ENCODE measurements around the gene LEKR1. TPM values are rescaled to one million over a fixed set of nuclear protein-coding genes. Genes with fewer than 3 reads are reported as not detected.

Gene LEKR1
- total and polyA plus RNA-seq, 2 of the 13 experiments (the other 11 are each of a cell fraction or from before 2014, with no cell fraction given) = 0.49 to 1.5 TPM

- no peaks in the 10 kb centered on the region for H3K27me3 ChIP-seq (ENCODE audit: control insufficient read depth in 1 of 2, insufficient read depth in 2 of 2, low read length in 2 of 2)
- in situ Hi-C loops (cut with HindIII; ENCODE audit: extremely low pct_ligation_motif_present, low pct_unique_long_range_greater_than_20kb) = no loop called here
- TF ChIP-seq EEA1 (CRISPR knock-in tag; IDR thresholded peaks at IDR 0.05; ENCODE audit: borderline replicate concordance) (no peak), HDAC1 (CRISPR knock-in tag; IDR thresholded peaks at IDR 0.05) (no peak), ZNF326 (CRISPR knock-in tag; IDR thresholded peaks at IDR 0.05; ENCODE audit: borderline replicate concordance) (no peak), POLR2AphosphoS2 (IDR thresholded peaks at IDR 0.05; ENCODE audit: low read depth, low read length) (no peak), HOXA5 (CRISPR knock-in tag; IDR thresholded peaks at IDR 0.05) (no peak), ZBTB43 (CRISPR knock-in tag; conservative IDR thresholded peaks at IDR 0.05) (no peak), CTCF (CRISPR knock-in tag; IDR thresholded peaks at IDR 0.05) (peak; percentile 44), ZNF574 (CRISPR knock-in tag; IDR thresholded peaks at IDR 0.05) (peak; percentile 56; the same call in 1 of the 2 replicates), NFRKB (IDR thresholded peaks at IDR 0.05) (no peak), SMAD1 (CRISPR knock-in tag; IDR thresholded peaks at IDR 0.05; ENCODE audit: borderline replicate concordance, low read depth) (no peak), ZNF432 (CRISPR knock-in tag; IDR thresholded peaks at IDR 0.05; ENCODE audit: borderline replicate concordance) (no peak), PAF1 (CRISPR knock-in tag; IDR thresholded peaks at IDR 0.05) (no peak), RFX1 (IDR thresholded peaks at IDR 0.05) (no peak), ZNF614 (CRISPR knock-in tag; IDR thresholded peaks at IDR 0.05; ENCODE audit: borderline replicate concordance) (no peak), RBFOX2 (IDR thresholded peaks at IDR 0.05; ENCODE audit: low read depth, low read length) (no peak), ZNF7 (CRISPR knock-in tag; IDR thresholded peaks at IDR 0.05) (no peak), HMGA1 (CRISPR knock-in tag; conservative IDR thresholded peaks at IDR 0.05) (no peak), MAZ (IDR thresholded peaks at IDR 0.05; ENCODE audit: borderline replicate concordance, low read depth, low read length) (no peak), MAZ (CRISPR knock-in tag; IDR thresholded peaks at IDR 0.05; ENCODE audit: low read depth) (no peak)
Measured at GRCh38 chr3:157077565-157077991, 251.4 kb downstream of the LEKR1 start.

More at GRCh38 chr3:157077565-157077991, 251.4 kb downstream of the LEKR1 start:
- ATAC-seq (peak; percentile 92), FAIRE-seq (peak; percentile 60), DNase-seq (ENCODE audit: low spot score) (peak; percentile 23)
- H3K4me3 ChIP-seq (replicated peaks in 1 of 3; ENCODE audit: insufficient read depth in 1 of 3, low read depth in 2 of 3, low read length in 3 of 3) = peak overlapping the region; percentile 28 to 47 (median 46); a peak in 5 of 6 replicates
- peak overlapping the region; percentile 87 for H2AFZ ChIP-seq (ENCODE audit: low read length)
- no TSS peak for BruUV-seq (replicated peaks)
- 0% methylated on average over 4 of the region's 4 CpGs for WGBS (ENCODE audit: low lambda C conversion rate)
- peak overlapping the region; percentile 25; the same call in 1 of the 2 replicates for H3K9ac ChIP-seq (ENCODE audit: insufficient read depth, low read depth, low read length)
- H3K4me2 ChIP-seq (ENCODE audit: low read depth, low read length) = peak overlapping the region; percentile 81
- ChIA-PET CTCF (ENCODE audit: low intra/inter-chr PET ratio, low total read pairs) (interaction anchor here (1.6 kb wide), 1 partner anchor 60 kb away, joined by 5 read pairs; no protein-coding TSS in a partner anchor), POLR2A (interaction anchor here (1.3 to 2.0 kb wide), 5 partner anchors 10 to 542 kb away, joined by 3 to 20 read pairs (median 6); no protein-coding TSS in a partner anchor)
- intact Hi-C loops (cut with micrococcal nuclease; ENCODE audit: unreplicated experiment) = no loop called here
- H3K79me2 ChIP-seq (ENCODE audit: insufficient read depth, low read length) = no peaks in the 10 kb centered on the region
- H3K27ac ChIP-seq (ENCODE audit: extremely low read length, insufficient read depth, low read length) = no peak overlapping the region
- no peaks in the 10 kb centered on the region for H3K36me3 ChIP-seq (replicated peaks in 1 of 2; ENCODE audit: control insufficient read depth in 1 of 2, insufficient read depth in 2 of 2, low read length in 2 of 2)
- H4K20me1 ChIP-seq (ENCODE audit: insufficient read depth, low read length) = no peaks in the 10 kb centered on the region
- no peaks in the 10 kb centered on the region for H3K9me3 ChIP-seq (ENCODE audit: low read length)
- H3K4me1 ChIP-seq (ENCODE audit: insufficient read depth, low read length) = peaks cover 35% of the 10 kb centered on the region
